ENCODE data around the gene CDK15. TPM values are rescaled to one million over a fixed set of nuclear protein-coding genes. Genes with fewer than 3 reads are reported as not detected.

CDK15 gene
- total RNA-seq, 2 donors from 2014 or later: 1.2 TPM; not detected in 1

- DNase-seq (ENCODE audit: low spot score): no peak
- TF ChIP-seq CTCF (IDR thresholded peaks at IDR 0.05) (no peak), POLR2A (IDR thresholded peaks at IDR 0.05) (no peak), POLR2AphosphoS5 (IDR thresholded peaks at IDR 0.05) (no peak)
- intact Hi-C loops (cut with DNase I): no loop called here
- no peak overlapping the region for H3K27ac ChIP-seq
- H3K4me3 ChIP-seq: no peak overlapping the region
- no peaks in the 10 kb centered on the region for H3K9me3 ChIP-seq
- no peaks in the 10 kb centered on the region for H3K36me3 ChIP-seq
- no peaks in the 10 kb centered on the region for H3K4me1 ChIP-seq (replicated peaks)
- 78% methylated on average over 3 of the region's 3 CpGs for WGBS
- no peaks in the 10 kb centered on the region for H3K27me3 ChIP-seq (replicated peaks; ENCODE audit: insufficient read depth)
Observed at GRCh38 chr2:201788371-201788770, 18.0 kb upstream of the CDK15 start.

- no peak for TF ChIP-seq POLR2A (IDR thresholded peaks at IDR 0.05)
- no peak for TF ChIP-seq CTCF (IDR thresholded peaks at IDR 0.05)
- no peak for TF ChIP-seq POLR2AphosphoS5 (IDR thresholded peaks at IDR 0.05)
- Histone ChIP-seq H3K4me1 (replicated peaks) (no peaks in the 10 kb centered on the region), H3K27me3 (replicated peaks; ENCODE audit: insufficient read depth) (no peaks in the 10 kb centered on the region), H3K9me3 (no peaks in the 10 kb centered on the region), H3K27ac (no peak overlapping the region), H3K36me3 (no peaks in the 10 kb centered on the region), H3K4me3 (no peak overlapping the region)
- 69% methylated on average over 2 of the region's 2 CpGs for WGBS
- intact Hi-C loops (cut with DNase I): no loop called here
- no peak for DNase-seq (ENCODE audit: low spot score)
Observed at GRCh38 chr2:201789395-201789794, 16.9 kb upstream of the CDK15 start.

- Histone ChIP-seq H3K27me3 (replicated peaks; ENCODE audit: insufficient read depth) (no peaks in the 10 kb centered on the region), H3K27ac (no peak overlapping the region), H3K4me1 (replicated peaks) (no peaks in the 10 kb centered on the region), H3K4me3 (no peak overlapping the region), H3K9me3 (no peaks in the 10 kb centered on the region), H3K36me3 (no peaks in the 10 kb centered on the region)
- intact Hi-C loops (cut with DNase I): no loop called here
- DNase-seq (ENCODE audit: low spot score): no peak
- WGBS: 89% methylated on average over 3 of the region's 3 CpGs
- no peak for TF ChIP-seq POLR2A (IDR thresholded peaks at IDR 0.05)
- no peak for TF ChIP-seq CTCF (IDR thresholded peaks at IDR 0.05)
- TF ChIP-seq POLR2AphosphoS5 (IDR thresholded peaks at IDR 0.05): no peak
Observed at GRCh38 chr2:201790291-201790690, 16.0 kb upstream of the CDK15 start.

- no peak overlapping the region for H3K27ac ChIP-seq
- no peaks in the 10 kb centered on the region for H3K27me3 ChIP-seq (replicated peaks; ENCODE audit: insufficient read depth)
- intact Hi-C loops (cut with DNase I): no loop called here
- no peak overlapping the region for H3K4me3 ChIP-seq
- H3K36me3 ChIP-seq: no peaks in the 10 kb centered on the region
- no peaks in the 10 kb centered on the region for H3K9me3 ChIP-seq
- no peak for DNase-seq (ENCODE audit: low spot score)
- no peak for TF ChIP-seq POLR2AphosphoS5 (IDR thresholded peaks at IDR 0.05)
- TF ChIP-seq POLR2A (IDR thresholded peaks at IDR 0.05): no peak
- TF ChIP-seq CTCF (IDR thresholded peaks at IDR 0.05): no peak
- no peaks in the 10 kb centered on the region for H3K4me1 ChIP-seq (replicated peaks)
- WGBS: 89% methylated on average over 2 of the region's 2 CpGs
Observed at GRCh38 chr2:201790989-201791388, 15.3 kb upstream of the CDK15 start.

- Histone ChIP-seq H3K36me3 (no peaks in the 10 kb centered on the region), H3K27ac (no peak overlapping the region), H3K4me1 (replicated peaks) (no peaks in the 10 kb centered on the region), H3K9me3 (no peaks in the 10 kb centered on the region), H3K4me3 (no peak overlapping the region), H3K27me3 (replicated peaks; ENCODE audit: insufficient read depth) (no peaks in the 10 kb centered on the region)
- no peak for DNase-seq (ENCODE audit: low spot score)
- TF ChIP-seq POLR2A (IDR thresholded peaks at IDR 0.05): no peak
- no peak for TF ChIP-seq CTCF (IDR thresholded peaks at IDR 0.05)
- TF ChIP-seq POLR2AphosphoS5 (IDR thresholded peaks at IDR 0.05): no peak
- intact Hi-C loops (cut with DNase I): no loop called here
- 81% methylated on average over 1 of the region's 1 CpG for WGBS
Observed at GRCh38 chr2:201793631-201794030, 12.7 kb upstream of the CDK15 start.

Measured in prostate gland (tissue), 2 donors.